ENCODE results near the gene SLC6A4. TPM values are rescaled to one million over a fixed set of nuclear protein-coding genes. Genes with fewer than 3 reads are reported as not detected.

Gene SLC6A4
- total RNA-seq, result 1 to 10 TPM in 1 of 2 donors, under 1 TPM in 1; 0.33 to 2.1 TPM

DNA sequence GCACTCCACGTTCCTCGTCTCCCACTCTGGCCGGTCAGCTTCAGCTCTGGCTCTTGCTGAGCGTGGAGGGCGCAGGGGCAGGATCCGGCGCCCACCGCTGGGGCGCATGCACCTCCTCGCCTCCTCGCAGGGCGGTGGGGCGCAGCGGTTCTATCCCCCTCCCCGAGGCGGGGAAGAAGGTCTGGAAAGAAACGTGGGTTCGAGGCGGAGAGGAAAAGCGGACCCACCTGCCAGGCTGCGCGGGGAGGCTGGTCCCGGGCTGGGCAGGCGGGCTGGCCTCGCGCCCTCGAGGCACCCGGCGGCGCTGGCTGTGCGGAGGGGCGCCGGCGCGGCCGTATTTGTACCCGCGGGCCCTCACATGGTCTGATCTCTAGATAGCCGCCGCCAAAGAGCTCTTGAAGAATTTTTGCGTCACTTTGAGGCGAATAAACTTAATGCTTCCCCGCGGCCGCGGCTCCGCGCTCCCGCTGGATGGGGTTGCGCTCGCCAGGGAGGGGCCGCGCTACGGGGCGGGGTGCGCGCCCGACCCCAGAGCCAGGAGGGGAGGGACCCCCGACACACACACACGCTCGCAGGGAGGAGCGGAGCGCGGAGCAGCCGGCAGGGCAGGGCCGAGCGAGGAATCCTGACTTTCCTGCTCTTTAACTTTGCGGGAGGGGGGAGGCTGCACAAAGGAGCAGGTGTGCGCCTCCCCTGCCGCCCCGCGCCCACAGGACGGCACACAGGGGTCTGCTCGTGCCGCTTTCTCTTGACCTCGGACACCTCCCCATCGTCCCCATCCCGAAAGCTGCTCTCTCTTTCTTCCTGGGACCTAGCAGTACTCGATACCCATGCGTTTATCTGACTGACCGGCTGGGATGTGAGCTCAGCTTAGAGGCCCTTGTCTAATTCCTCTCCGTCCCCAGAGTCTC lies at the start of gene SLC6A4:
TSS of gene SLC6A4 (minus strand) at position 312 of the 911 bp plus-strand sequence. CDS start 13,739 bp downstream, outside the sequence.
- ATAC-seq (peak; percentile 58), DNase-seq (peak in 2 of 4 donors; percentile 7 to 19)

DNA sequence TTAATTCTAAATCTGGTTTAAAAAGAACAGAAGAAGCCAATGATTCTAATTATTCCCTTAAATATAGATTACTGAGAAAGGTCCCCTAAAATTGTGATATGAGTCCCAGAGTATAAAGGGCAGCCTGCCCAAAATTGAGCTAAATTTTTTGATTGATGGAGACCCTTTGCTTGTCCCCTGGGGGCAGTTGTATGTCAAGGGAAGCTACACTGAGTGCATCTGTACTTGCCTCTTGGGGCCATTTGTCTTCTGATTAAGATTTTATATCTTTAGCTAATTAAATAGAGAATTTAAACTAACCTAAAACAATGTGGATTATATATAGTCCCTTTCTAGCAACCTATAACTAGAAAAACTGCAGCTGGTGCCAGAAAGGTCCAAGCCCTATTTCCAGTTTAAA lies 43.7 kb upstream of the SLC6A4 start:
- intact Hi-C loops (cut with DNase I), result no loop called here
- H3K27me3 ChIP-seq, result no peaks in the 10 kb centered on the region
- no peak overlapping the region for H3K27ac ChIP-seq
- H3K9me3 ChIP-seq, result no peaks in the 10 kb centered on the region
- no peaks in the 10 kb centered on the region for H3K4me1 ChIP-seq
- peaks cover 0 to 15% of the 10 kb centered on the region in 2 donors for H3K36me3 ChIP-seq (replicated peaks in 1 of 2; ENCODE audit: insufficient read depth in 1 of 2, low read depth in 2 of 2)
- DNase-seq, result no peak
- no peak for ATAC-seq
- TF ChIP-seq POLR2A (IDR thresholded peaks at IDR 0.05), result no peak
- TF ChIP-seq, protein P1, sequence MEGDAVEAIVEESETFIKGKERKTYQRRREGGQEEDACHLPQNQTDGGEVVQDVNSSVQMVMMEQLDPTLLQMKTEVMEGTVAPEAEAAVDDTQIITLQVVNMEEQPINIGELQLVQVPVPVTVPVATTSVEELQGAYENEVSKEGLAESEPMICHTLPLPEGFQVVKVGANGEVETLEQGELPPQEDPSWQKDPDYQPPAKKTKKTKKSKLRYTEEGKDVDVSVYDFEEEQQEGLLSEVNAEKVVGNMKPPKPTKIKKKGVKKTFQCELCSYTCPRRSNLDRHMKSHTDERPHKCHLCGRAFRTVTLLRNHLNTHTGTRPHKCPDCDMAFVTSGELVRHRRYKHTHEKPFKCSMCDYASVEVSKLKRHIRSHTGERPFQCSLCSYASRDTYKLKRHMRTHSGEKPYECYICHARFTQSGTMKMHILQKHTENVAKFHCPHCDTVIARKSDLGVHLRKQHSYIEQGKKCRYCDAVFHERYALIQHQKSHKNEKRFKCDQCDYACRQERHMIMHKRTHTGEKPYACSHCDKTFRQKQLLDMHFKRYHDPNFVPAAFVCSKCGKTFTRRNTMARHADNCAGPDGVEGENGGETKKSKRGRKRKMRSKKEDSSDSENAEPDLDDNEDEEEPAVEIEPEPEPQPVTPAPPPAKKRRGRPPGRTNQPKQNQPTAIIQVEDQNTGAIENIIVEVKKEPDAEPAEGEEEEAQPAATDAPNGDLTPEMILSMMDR (IDR thresholded peaks at IDR 0.05), result no peak
- H3K4me3 ChIP-seq, result no peak overlapping the region

More for the DNA sequence above, at the start of gene SLC6A4:
- Histone ChIP-seq H3K4me3 (peak within 1 kb of the TSS in 1 of 2 donors; percentile 15), H3K9me3 (no peaks in the 10 kb centered on the region), H3K4me1 (peaks cover 17% of the 10 kb centered on the region), H3K27ac (no peak within 1 kb of the TSS), H3K27me3 (no peaks in the 10 kb centered on the region), H3K36me3 (replicated peaks in 1 of 2; ENCODE audit: insufficient read depth in 1 of 2, low read depth in 2 of 2) (no peaks in the 10 kb centered on the region)
- 3 to 10% methylated on average over 48 to 67 of the region's 82 CpGs for WGBS, 2 donors
- TF ChIP-seq POLR2A (IDR thresholded peaks at IDR 0.05), result no peak
- TF ChIP-seq, protein P1 (IDR thresholded peaks at IDR 0.05), result no peak
- intact Hi-C loops (cut with DNase I), result no loop called here

DNA sequence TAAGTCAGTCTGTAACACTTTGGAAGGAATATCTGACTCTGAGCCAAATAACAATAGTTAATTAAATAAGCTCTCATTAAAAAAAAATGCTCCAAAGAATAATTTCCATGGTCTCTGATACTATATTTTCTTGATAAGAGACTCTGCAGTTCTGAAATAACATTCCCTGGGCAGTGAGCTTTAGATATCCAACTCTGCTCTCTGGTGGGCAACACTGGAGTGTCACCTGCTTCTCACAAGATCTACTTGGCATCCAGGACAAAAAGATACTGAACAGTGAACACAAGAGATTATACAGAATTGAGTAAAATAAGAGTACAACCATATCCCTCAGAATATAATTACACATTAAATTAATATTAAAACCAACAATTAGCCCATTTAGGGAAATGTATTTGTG lies 42.5 kb upstream of the SLC6A4 start:
- Histone ChIP-seq H3K9me3 (no peaks in the 10 kb centered on the region), H3K27me3 (no peaks in the 10 kb centered on the region), H3K36me3 (replicated peaks in 1 of 2; ENCODE audit: insufficient read depth in 1 of 2, low read depth in 2 of 2) (peaks cover 0 to 17% of the 10 kb centered on the region in 2 donors), H3K4me3 (no peak overlapping the region), H3K27ac (no peak overlapping the region), H3K4me1 (no peaks in the 10 kb centered on the region)
- DNase-seq (peak; percentile 39 to 49 (median 44)), ATAC-seq (peak; percentile 79)
- TF ChIP-seq POLR2A (IDR thresholded peaks at IDR 0.05), result no peak
- TF ChIP-seq, protein P1 (IDR thresholded peaks at IDR 0.05), result peak in 6 of 7 experiments; percentile 20 to 64 (median 52)
- intact Hi-C loops (cut with DNase I), result no loop called here

DNA sequence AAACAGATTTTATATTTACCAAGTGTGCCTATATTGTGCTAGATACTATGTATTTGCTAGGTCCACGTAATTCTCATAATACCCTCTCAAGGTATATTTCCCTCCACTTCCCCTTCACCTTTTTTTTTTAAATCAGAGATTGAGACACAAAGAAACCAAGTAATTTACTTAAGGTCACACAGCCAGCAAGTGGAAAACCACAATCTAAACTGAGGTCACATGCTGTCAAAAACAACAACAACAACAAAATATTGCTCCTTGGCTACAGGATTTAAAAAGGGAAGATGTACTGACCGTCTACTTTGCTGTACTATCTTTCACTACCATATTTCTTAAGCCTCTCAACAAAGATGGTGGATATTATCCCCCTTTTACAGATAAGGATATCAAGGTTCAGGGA lies 40.4 kb upstream of the SLC6A4 start:
- Histone ChIP-seq H3K36me3 (replicated peaks in 1 of 2; ENCODE audit: insufficient read depth in 1 of 2, low read depth in 2 of 2) (peaks cover 0 to 17% of the 10 kb centered on the region in 2 donors), H3K27me3 (no peaks in the 10 kb centered on the region), H3K27ac (no peak overlapping the region), H3K9me3 (no peaks in the 10 kb centered on the region), H3K4me1 (no peaks in the 10 kb centered on the region), H3K4me3 (no peak overlapping the region)
- DNase-seq (no peak), ATAC-seq (no peak)
- intact Hi-C loops (cut with DNase I), result no loop called here
- TF ChIP-seq, protein P1 (IDR thresholded peaks at IDR 0.05), result no peak
- no peak for TF ChIP-seq POLR2A (IDR thresholded peaks at IDR 0.05)
- 87 to 89% methylated on average over 2 of the region's 2 CpGs for WGBS, 2 donors
